Measurements from ENCODE around the gene PCNX1.

PCNX1 gene

GRCh38 chr14:71130491-71131179 lies 223.4 kb downstream of the PCNX1 start:
- no peak for TF ChIP-seq ZNF274 (IDR thresholded peaks at IDR 0.05; ENCODE audit: low read depth, low read length)
- no peak overlapping the region for H3K4me3 ChIP-seq (ENCODE audit: low read length)

GRCh38 chr14:71133296-71133695 lies 226.0 kb downstream of the PCNX1 start:
- H3K4me3 ChIP-seq (ENCODE audit: low read length) = no peak overlapping the region
- no peak for TF ChIP-seq ZNF274 (IDR thresholded peaks at IDR 0.05; ENCODE audit: low read depth, low read length)

- no peak for TF ChIP-seq ZNF274 (IDR thresholded peaks at IDR 0.05; ENCODE audit: low read depth, low read length)
- H3K4me3 ChIP-seq (ENCODE audit: low read length) = no peak overlapping the region
Observed at GRCh38 chr14:71135496-71135895, 228.2 kb downstream of the PCNX1 start.

- H3K4me3 ChIP-seq (ENCODE audit: low read length) = no peak overlapping the region
- TF ChIP-seq ZNF274 (IDR thresholded peaks at IDR 0.05; ENCODE audit: low read depth, low read length) = no peak
Observed at GRCh38 chr14:71135911-71136310, 228.7 kb downstream of the PCNX1 start.

- no peak overlapping the region for H3K4me3 ChIP-seq (ENCODE audit: low read length)
- no peak for TF ChIP-seq ZNF274 (IDR thresholded peaks at IDR 0.05; ENCODE audit: low read depth, low read length)
Observed at GRCh38 chr14:71136386-71137060, 229.3 kb downstream of the PCNX1 start.

- H3K4me3 ChIP-seq (ENCODE audit: low read length) = no peak overlapping the region
- no peak for TF ChIP-seq ZNF274 (IDR thresholded peaks at IDR 0.05; ENCODE audit: low read depth, low read length)
Observed at GRCh38 chr14:71137536-71138447, 230.5 kb downstream of the PCNX1 start.

- no peak overlapping the region for H3K4me3 ChIP-seq (ENCODE audit: low read length)
- TF ChIP-seq ZNF274 (IDR thresholded peaks at IDR 0.05; ENCODE audit: low read depth, low read length) = no peak
Observed at GRCh38 chr14:71138448-71139293, 231.4 kb downstream of the PCNX1 start.

GRCh38 chr14:71139294-71139946 lies 232.2 kb downstream of the PCNX1 start:
- H3K4me3 ChIP-seq (ENCODE audit: low read length) = no peak overlapping the region
- TF ChIP-seq ZNF274 (IDR thresholded peaks at IDR 0.05; ENCODE audit: low read depth, low read length) = no peak

- H3K4me3 ChIP-seq (ENCODE audit: low read length) = no peak overlapping the region
- TF ChIP-seq ZNF274 (IDR thresholded peaks at IDR 0.05; ENCODE audit: low read depth, low read length) = no peak
Observed at GRCh38 chr14:71140157-71140556, 232.9 kb downstream of the PCNX1 start.

GRCh38 chr14:71141701-71142374 lies 234.6 kb downstream of the PCNX1 start:
- no peak overlapping the region; the same call in 1 of the 2 replicates for H3K4me3 ChIP-seq (ENCODE audit: low read length)
- no peak for TF ChIP-seq ZNF274 (IDR thresholded peaks at IDR 0.05; ENCODE audit: low read depth, low read length)

- TF ChIP-seq ZNF274 (IDR thresholded peaks at IDR 0.05; ENCODE audit: low read depth, low read length) = no peak
- no peak overlapping the region; the same call in 1 of the 2 replicates for H3K4me3 ChIP-seq (ENCODE audit: low read length)
Observed at GRCh38 chr14:71142375-71143038, 235.2 kb downstream of the PCNX1 start.
